ENCODE results near the gene SYF2.

- TF ChIP-seq ZNF629 (tag by site-specific recombination; IDR thresholded peaks at IDR 0.05), result no peak
- TF ChIP-seq, protein P1, sequence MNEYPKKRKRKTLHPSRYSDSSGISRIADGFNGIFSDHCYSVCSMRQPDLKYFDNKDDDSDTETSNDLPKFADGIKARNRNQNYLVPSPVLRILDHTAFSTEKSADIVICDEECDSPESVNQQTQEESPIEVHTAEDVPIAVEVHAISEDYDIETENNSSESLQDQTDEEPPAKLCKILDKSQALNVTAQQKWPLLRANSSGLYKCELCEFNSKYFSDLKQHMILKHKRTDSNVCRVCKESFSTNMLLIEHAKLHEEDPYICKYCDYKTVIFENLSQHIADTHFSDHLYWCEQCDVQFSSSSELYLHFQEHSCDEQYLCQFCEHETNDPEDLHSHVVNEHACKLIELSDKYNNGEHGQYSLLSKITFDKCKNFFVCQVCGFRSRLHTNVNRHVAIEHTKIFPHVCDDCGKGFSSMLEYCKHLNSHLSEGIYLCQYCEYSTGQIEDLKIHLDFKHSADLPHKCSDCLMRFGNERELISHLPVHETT (tag by site-specific recombination; IDR thresholded peaks at IDR 0.05), result no peak
Observed at GRCh38 chr1:25223471-25223870, 8.8 kb downstream of the SYF2 start.

Data from HEK293 (cell line).